NT2/D1 (cell line): ENCODE results near the gene TMEM8B.

Source experiments
- YY1 ChIP-seq: IDR thresholded peaks from 2 replicates; pipeline ENCODE4 v1.6.1; 2011; ENCODE audit not compliant: insufficient read length, insufficient read depth
- ZNF274 ChIP-seq: IDR thresholded peaks from 2 replicates; pipeline ENCODE4 v1.6.1; 2011; ENCODE audit warnings: mild to moderate bottlenecking, low read depth, low read length

- TF ChIP-seq ZNF274: no peak
- no peak for TF ChIP-seq YY1
These were observed 81.8 kb downstream of the TMEM8B start for GRCh38 chr9:35910613-35911359.
